Measurements from ENCODE around the gene GALR1.

The GALR1 gene

GRCh38 chr18:77262643-77263465 is 13.2 kb downstream of the GALR1 start:
- H3K4me2 ChIP-seq (ENCODE audit: low read depth, low read length, poor library complexity, severe bottlenecking), result no peak overlapping the region
- H3K9ac ChIP-seq (ENCODE audit: low read depth, low read length, poor library complexity, severe bottlenecking), result no peak overlapping the region
- no peaks in the 10 kb centered on the region for H3F3A ChIP-seq (ENCODE audit: low read depth)
- H3K79me2 ChIP-seq (ENCODE audit: insufficient read depth, low read length), result no peaks in the 10 kb centered on the region
- H4K20me1 ChIP-seq (ENCODE audit: insufficient read depth, low read length, poor library complexity, severe bottlenecking), result no peaks in the 10 kb centered on the region
- no peaks in the 10 kb centered on the region for H3K27me3 ChIP-seq (ENCODE audit: insufficient read depth, low read length, poor library complexity, severe bottlenecking)
- TF ChIP-seq CTCF (conservative IDR thresholded peaks at IDR 0.05; ENCODE audit: low read length) (no peak), EZH2phosphoT487 (IDR thresholded peaks at IDR 0.05; ENCODE audit: borderline replicate concordance) (no peak)
- H3K36me3 ChIP-seq (ENCODE audit: insufficient read depth, low read length), result no peaks in the 10 kb centered on the region
- no peak overlapping the region for H2AFZ ChIP-seq (ENCODE audit: low read length)
- H3K9me2 ChIP-seq (replicated peaks; ENCODE audit: low read depth, low read length), result no peaks in the 10 kb centered on the region
- H3K4me3 ChIP-seq (ENCODE audit: low read length, poor library complexity, severe bottlenecking), result no peak overlapping the region
- no peaks in the 10 kb centered on the region; the same call in 1 of the 2 replicates for H3K9me3 ChIP-seq (ENCODE audit: insufficient read depth, low read depth, low read length)
- H3K4me1 ChIP-seq (ENCODE audit: insufficient read depth, low read length, poor library complexity, severe bottlenecking), result no peaks in the 10 kb centered on the region

- H3F3A ChIP-seq (ENCODE audit: low read depth), result no peaks in the 10 kb centered on the region
- no peak overlapping the region for H3K9ac ChIP-seq (ENCODE audit: low read depth, low read length, poor library complexity, severe bottlenecking)
- H4K20me1 ChIP-seq (ENCODE audit: insufficient read depth, low read length, poor library complexity, severe bottlenecking), result no peaks in the 10 kb centered on the region
- H2AFZ ChIP-seq (ENCODE audit: low read length), result no peak overlapping the region
- no peaks in the 10 kb centered on the region for H3K4me1 ChIP-seq (ENCODE audit: insufficient read depth, low read length, poor library complexity, severe bottlenecking)
- no peak for TF ChIP-seq CTCF (conservative IDR thresholded peaks at IDR 0.05; ENCODE audit: low read length)
- no peak for TF ChIP-seq EZH2phosphoT487 (IDR thresholded peaks at IDR 0.05; ENCODE audit: borderline replicate concordance)
- no peaks in the 10 kb centered on the region for H3K9me2 ChIP-seq (replicated peaks; ENCODE audit: low read depth, low read length)
- H3K79me2 ChIP-seq (ENCODE audit: insufficient read depth, low read length), result no peaks in the 10 kb centered on the region
- H3K9me3 ChIP-seq (ENCODE audit: insufficient read depth, low read depth, low read length), result no peaks in the 10 kb centered on the region; the same call in 1 of the 2 replicates
- H3K27me3 ChIP-seq (ENCODE audit: insufficient read depth, low read length, poor library complexity, severe bottlenecking), result no peaks in the 10 kb centered on the region
- no peak overlapping the region for H3K4me2 ChIP-seq (ENCODE audit: low read depth, low read length, poor library complexity, severe bottlenecking)
- no peaks in the 10 kb centered on the region for H3K36me3 ChIP-seq (ENCODE audit: insufficient read depth, low read length)
- H3K4me3 ChIP-seq (ENCODE audit: low read length, poor library complexity, severe bottlenecking), result no peak overlapping the region
These were observed 13.8 kb downstream of the GALR1 start for GRCh38 chr18:77263466-77263763.

GRCh38 chr18:77267969-77268368 is 18.3 kb downstream of the GALR1 start:
- no peaks in the 10 kb centered on the region for H3K79me2 ChIP-seq (ENCODE audit: insufficient read depth, low read length)
- TF ChIP-seq CTCF (conservative IDR thresholded peaks at IDR 0.05; ENCODE audit: low read length), result no peak
- no peak for TF ChIP-seq EZH2phosphoT487 (IDR thresholded peaks at IDR 0.05; ENCODE audit: borderline replicate concordance)
- H3K9me3 ChIP-seq (ENCODE audit: insufficient read depth, low read depth, low read length), result no peaks in the 10 kb centered on the region; the same call in 1 of the 2 replicates
- no peak overlapping the region for H3K4me2 ChIP-seq (ENCODE audit: low read depth, low read length, poor library complexity, severe bottlenecking)
- no peaks in the 10 kb centered on the region for H3F3A ChIP-seq (ENCODE audit: low read depth)
- H3K4me3 ChIP-seq (ENCODE audit: low read length, poor library complexity, severe bottlenecking), result no peak overlapping the region
- no peak overlapping the region for H3K9ac ChIP-seq (ENCODE audit: low read depth, low read length, poor library complexity, severe bottlenecking)
- no peaks in the 10 kb centered on the region for H3K36me3 ChIP-seq (ENCODE audit: insufficient read depth, low read length)
- H3K4me1 ChIP-seq (ENCODE audit: insufficient read depth, low read length, poor library complexity, severe bottlenecking), result no peaks in the 10 kb centered on the region
- H2AFZ ChIP-seq (ENCODE audit: low read length), result no peak overlapping the region
- H4K20me1 ChIP-seq (ENCODE audit: insufficient read depth, low read length, poor library complexity, severe bottlenecking), result no peaks in the 10 kb centered on the region
- H3K9me2 ChIP-seq (replicated peaks; ENCODE audit: low read depth, low read length), result no peaks in the 10 kb centered on the region
- H3K27me3 ChIP-seq (ENCODE audit: insufficient read depth, low read length, poor library complexity, severe bottlenecking), result no peaks in the 10 kb centered on the region
